ENCODE data around the gene METRNL. TPM values are rescaled to one million over a fixed set of nuclear protein-coding genes. Genes with fewer than 3 reads are reported as not detected.
"Not testable (repeated sequence)": the region's sequence is repeated elsewhere in the genome, so short reads cannot be mapped to it uniquely, and the experiment has no call there.

METRNL gene
- total RNA-seq, 2 donors from 2014 or later = 141 to 180 TPM

DNA sequence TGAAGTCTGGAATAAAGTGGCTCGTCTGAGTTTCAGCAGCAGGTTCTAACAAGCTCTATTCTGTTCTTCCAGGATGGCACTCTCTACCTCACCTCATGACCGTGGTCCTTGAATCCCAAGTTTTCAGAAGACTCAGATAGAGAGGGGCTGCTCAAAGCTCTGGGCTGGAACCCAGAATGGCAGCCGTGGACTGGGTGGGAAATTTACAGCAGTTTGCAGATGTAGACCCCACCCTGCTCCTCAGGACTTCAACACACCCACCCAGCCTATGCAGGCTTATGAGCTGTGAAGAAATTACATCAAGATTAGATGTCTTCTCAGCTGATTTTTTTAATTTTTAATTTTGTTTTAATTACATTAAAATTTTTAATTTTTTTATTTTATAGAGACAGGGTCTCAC lies 59.4 kb downstream of the METRNL start:
- no peak for DNase-seq (ENCODE audit: low spot score)

DNA sequence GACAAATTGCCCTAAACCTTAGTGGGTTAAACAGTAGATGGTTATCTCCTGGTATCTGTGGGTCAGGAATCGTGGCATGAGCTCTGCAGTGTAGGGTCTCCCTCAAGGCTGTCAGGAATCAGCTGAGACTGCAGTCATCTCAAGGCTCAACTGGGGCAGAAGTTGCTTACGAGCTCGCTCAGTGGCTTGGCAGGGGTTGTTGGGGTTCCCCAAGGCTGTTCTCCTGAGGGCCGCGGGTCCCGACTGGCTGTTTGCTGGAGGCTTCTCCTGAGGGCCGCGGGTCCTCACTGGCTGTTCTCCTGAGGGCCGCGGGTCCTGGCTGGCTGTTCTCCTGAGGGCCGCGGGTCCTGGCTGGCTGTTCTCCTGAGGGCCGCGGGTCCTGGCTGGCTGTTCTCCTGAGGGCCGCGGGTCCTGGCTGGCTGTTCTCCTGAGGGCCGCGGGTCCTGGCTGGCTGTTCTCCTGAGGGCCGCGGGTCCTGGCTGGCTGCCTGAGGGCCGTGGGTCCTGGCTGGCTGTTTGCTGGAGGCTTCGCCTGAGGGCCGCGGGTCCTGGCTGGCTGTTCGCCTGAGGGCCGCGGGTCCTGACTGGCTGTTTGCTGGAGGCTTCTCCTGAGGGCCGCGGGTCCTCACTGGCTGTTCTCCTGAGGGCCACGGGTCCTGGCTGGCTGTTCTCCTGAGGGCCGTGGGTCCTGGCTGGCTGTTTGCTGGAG lies 60.3 kb downstream of the METRNL start:
- H3K4me1 ChIP-seq (ENCODE audit: control insufficient read depth in 1 of 2, low read depth in 2 of 2) = peaks cover 5 to 11% of the 10 kb centered on the region in 2 donors
- not testable (repeated sequence) for H3K27me3 ChIP-seq (replicated peaks; ENCODE audit: insufficient read depth); H3K4me3 ChIP-seq; H3K36me3 ChIP-seq; ATAC-seq (ENCODE audit: insufficient number of reproducible peaks, low FRiP score, low read depth); H3K9me3 ChIP-seq; H3K27ac ChIP-seq; DNase-seq (ENCODE audit: low spot score)

More for the DNA sequence above, 59.4 kb downstream of the METRNL start:
- no peaks in the 10 kb centered on the region for H3K36me3 ChIP-seq
- H3K9me3 ChIP-seq = no peaks in the 10 kb centered on the region
- H3K27ac ChIP-seq = no peak overlapping the region
- H3K27me3 ChIP-seq (replicated peaks; ENCODE audit: insufficient read depth) = no peaks in the 10 kb centered on the region
- ATAC-seq (ENCODE audit: insufficient number of reproducible peaks, low FRiP score, low read depth) = no peak
- H3K4me3 ChIP-seq = no peak overlapping the region
- peaks cover 0 to 2% of the 10 kb centered on the region in 2 donors for H3K4me1 ChIP-seq (ENCODE audit: control insufficient read depth in 1 of 2, low read depth in 2 of 2)
- TF ChIP-seq, protein P1, sequence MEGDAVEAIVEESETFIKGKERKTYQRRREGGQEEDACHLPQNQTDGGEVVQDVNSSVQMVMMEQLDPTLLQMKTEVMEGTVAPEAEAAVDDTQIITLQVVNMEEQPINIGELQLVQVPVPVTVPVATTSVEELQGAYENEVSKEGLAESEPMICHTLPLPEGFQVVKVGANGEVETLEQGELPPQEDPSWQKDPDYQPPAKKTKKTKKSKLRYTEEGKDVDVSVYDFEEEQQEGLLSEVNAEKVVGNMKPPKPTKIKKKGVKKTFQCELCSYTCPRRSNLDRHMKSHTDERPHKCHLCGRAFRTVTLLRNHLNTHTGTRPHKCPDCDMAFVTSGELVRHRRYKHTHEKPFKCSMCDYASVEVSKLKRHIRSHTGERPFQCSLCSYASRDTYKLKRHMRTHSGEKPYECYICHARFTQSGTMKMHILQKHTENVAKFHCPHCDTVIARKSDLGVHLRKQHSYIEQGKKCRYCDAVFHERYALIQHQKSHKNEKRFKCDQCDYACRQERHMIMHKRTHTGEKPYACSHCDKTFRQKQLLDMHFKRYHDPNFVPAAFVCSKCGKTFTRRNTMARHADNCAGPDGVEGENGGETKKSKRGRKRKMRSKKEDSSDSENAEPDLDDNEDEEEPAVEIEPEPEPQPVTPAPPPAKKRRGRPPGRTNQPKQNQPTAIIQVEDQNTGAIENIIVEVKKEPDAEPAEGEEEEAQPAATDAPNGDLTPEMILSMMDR (IDR thresholded peaks at IDR 0.05) = no peak

DNA sequence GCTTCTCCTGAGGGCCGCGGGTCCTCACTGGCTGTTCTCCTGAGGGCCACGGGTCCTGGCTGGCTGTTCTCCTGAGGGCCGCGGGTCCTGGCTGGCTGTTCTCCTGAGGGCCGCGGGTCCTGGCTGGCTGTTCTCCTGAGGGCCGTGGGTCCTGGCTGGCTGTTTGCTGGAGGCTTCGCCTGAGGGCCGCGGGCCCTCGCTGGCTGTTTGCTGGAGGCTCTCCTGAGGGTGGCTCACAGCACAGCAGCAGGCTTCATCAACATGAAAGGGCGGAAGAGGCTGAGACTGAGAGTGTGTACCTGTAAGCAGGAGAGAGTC lies 60.8 kb downstream of the METRNL start:
- not testable (repeated sequence) for ATAC-seq (ENCODE audit: insufficient number of reproducible peaks, low FRiP score, low read depth); H3K27me3 ChIP-seq (replicated peaks; ENCODE audit: insufficient read depth); H3K36me3 ChIP-seq; H3K9me3 ChIP-seq; DNase-seq (ENCODE audit: low spot score); H3K4me3 ChIP-seq; H3K27ac ChIP-seq
- peaks cover 10 to 15% of the 10 kb centered on the region in 2 donors for H3K4me1 ChIP-seq (ENCODE audit: control insufficient read depth in 1 of 2, low read depth in 2 of 2)

- Histone ChIP-seq H3K36me3 (no peaks in the 10 kb centered on the region), H3K27me3 (replicated peaks; ENCODE audit: insufficient read depth) (no peaks in the 10 kb centered on the region), H3K4me3 (no peak overlapping the region), H3K9me3 (no peaks in the 10 kb centered on the region), H3K4me1 (ENCODE audit: control insufficient read depth in 1 of 2, low read depth in 2 of 2) (peaks cover 10 to 15% of the 10 kb centered on the region in 2 donors), H3K27ac (no peak overlapping the region)
- DNase-seq (ENCODE audit: low spot score) = no peak
- TF ChIP-seq, protein P1 (IDR thresholded peaks at IDR 0.05) = no peak
- ATAC-seq (ENCODE audit: insufficient number of reproducible peaks, low FRiP score, low read depth) = no peak
Observed at GRCh38 chr17:83142619-83143018, 63.2 kb downstream of the METRNL start.

DNA sequence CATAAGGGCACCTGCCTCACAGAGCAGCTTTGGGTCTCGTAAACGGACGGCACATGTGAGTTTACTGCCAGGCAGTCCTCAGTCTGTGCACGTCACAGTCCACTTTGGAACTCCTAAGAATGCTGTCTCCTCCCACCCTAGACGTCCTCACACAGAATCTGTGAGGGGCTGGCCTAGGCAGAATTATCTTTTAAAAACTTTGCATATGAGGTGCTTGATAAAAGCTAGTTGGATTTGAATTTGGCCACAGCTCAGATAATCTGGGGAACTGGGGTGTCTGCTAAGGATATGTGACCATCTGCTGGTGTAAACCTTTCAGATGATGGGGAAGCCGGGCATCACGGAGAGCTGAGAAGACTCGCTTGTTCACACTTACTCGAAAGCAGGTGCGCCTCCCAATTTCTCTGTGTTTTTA lies 64.4 kb downstream of the METRNL start:
- ATAC-seq (ENCODE audit: insufficient number of reproducible peaks, low FRiP score, low read depth) (no peak), DNase-seq (ENCODE audit: low spot score) (no peak)
- H3K27me3 ChIP-seq (replicated peaks; ENCODE audit: insufficient read depth) = no peaks in the 10 kb centered on the region
- H3K9me3 ChIP-seq = no peaks in the 10 kb centered on the region
- H3K36me3 ChIP-seq = no peaks in the 10 kb centered on the region
- no peak overlapping the region for H3K27ac ChIP-seq
- TF ChIP-seq, protein P1 (IDR thresholded peaks at IDR 0.05) = no peak
- H3K4me3 ChIP-seq = no peak overlapping the region
- peaks cover 10 to 15% of the 10 kb centered on the region in 2 donors for H3K4me1 ChIP-seq (ENCODE audit: control insufficient read depth in 1 of 2, low read depth in 2 of 2)

Other genes starting within 250 kb of the METRNL start
- gene ZNF750, start 239.6 kb upstream of the METRNL start, total RNA-seq = not detected

All from thoracic aorta (tissue), 2 donors.